ENCODE measurements around the gene IL13RA1.
A peak's percentile ranks its signal among the peaks of the same experiment; 100 is the strongest.
"Not testable (repeated sequence)": the region's sequence is repeated elsewhere in the genome, so short reads cannot be mapped to it uniquely, and the experiment has no call there.

The IL13RA1 gene

DNA sequence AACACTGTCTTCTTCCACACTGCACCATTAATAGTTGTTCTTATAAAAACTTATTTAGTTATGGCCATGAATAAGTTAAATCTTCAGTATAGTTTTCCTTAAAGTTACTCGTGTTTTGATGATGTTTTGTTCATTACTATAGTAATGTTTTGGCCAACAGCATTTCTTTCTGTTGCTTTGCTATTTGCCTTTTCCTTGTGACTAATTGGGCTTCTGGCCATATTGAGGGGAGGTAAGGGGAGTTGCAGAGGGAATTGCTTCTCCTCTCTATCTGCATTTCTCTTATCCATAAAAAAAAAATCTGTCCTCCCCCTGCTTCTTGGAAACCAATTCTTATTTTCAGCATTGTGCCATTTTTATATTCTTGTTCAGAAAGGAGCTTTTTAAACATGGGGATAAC, 53.5 kb downstream of the IL13RA1 start:
- DNase-seq: no peak

DNA sequence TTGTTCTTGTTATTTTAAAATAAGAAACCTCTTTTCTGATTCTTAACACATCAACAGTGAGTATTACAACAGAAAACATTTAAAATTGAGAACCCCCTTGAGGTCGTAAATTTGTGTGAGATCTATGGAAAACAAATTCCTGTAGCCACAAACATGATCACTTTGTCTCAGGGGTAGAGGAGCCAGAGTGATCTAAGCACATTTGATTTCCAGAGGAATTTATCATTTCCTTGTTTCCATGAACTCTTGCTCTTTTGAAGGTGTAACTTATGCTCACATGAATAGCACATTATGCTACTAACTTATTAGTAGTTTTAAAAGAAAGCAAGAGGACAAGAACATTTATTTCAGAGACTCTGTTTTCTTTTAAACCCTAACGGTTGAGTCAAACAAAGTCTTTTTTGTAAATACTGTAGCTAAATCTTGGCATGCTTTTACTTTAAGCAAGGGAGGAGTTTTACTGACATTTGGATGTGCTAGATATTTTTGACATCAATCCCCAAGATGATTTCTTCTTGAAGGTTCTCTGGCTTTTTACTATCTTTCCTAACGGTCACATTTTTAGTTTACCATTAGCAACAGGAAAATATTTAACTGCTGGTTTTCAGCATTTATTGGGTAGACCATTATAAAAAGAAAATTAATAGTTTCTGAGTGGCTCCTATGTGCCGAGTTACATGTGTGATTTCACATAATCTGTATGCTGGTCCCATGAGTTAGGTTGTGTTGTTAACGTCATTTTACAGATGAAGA, 68.3 kb downstream of the IL13RA1 start:
- DNase-seq: no peak

DNA sequence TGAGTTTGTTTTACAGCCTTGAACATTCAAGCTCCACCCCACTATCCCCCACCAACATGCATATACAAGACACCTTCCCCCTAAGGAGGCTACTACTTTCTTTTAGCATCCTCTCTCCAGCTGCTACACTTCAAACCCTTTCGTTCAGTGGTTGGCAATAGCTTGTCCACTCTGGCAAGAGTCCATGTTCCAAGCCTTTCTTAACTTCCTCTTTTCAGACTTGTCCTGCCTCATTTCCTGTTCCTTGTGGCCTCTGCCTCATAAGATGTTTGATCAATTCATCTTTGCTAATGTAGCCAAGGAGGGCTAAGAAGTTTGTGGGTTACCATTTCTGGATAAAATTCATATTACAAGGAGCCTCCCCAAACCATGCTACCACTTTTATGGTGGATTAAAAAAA, 75.5 kb downstream of the IL13RA1 start:
- no peak for DNase-seq

DNA sequence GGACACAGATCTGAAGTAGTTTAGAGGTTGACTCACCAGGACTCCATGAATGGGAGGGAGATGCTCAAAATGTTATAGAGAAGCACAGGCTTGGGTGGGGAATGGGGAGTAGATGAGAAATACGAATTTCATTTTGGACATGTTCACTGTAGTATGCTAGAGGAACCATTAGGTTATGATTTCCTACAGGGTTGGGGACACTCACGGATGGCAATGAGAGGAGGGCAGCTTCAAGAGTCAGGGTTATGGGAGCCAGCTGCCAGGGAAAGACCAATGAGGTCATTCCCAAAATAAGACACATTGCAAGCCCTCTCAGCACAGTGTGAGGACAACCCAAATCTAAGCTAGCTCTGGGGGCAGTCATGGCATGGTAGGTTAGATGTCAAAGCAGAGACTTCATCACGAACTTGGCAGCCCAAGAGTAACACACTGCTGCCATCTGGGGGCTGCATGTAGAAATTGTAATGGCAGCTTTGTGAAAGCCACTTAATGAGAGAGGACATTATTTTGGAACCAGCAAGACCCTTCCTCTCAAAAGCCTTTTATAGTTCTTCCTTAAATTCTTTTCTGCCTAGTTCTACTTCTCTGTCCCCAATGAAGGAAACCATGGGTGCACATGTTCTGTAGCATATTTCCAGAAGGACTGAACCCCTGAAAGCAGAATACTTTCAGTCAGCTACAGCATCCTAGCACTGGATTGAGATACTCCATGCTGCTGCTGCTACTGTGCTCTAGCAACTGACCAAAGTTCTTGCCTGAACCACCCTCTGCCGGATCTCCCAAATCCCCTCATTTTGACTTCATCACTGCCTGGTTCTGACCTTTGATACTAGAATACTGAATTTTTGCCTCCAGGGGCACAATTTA, 80.0 kb downstream of the IL13RA1 start:
- DNase-seq: peak; percentile 32

DNA sequence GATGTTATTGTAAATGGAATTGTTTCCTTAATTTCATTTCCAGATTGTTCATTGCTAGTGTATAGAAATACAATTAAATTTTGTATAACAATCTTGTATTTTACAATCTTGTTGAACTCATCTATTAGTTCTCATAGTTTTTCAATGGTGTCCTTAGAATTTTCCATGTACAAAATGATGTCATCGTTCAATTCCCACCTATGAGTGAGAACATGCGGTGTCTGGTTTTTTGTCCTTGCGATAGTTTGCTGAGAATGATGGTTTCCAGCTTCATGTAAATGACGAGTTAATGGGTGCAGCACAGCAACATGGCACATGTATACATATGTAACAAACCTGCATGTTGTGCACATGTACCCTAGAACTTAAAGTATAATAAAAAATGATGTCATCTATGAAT, 89.9 kb downstream of the IL13RA1 start:
- DNase-seq: not testable (repeated sequence)

DNA sequence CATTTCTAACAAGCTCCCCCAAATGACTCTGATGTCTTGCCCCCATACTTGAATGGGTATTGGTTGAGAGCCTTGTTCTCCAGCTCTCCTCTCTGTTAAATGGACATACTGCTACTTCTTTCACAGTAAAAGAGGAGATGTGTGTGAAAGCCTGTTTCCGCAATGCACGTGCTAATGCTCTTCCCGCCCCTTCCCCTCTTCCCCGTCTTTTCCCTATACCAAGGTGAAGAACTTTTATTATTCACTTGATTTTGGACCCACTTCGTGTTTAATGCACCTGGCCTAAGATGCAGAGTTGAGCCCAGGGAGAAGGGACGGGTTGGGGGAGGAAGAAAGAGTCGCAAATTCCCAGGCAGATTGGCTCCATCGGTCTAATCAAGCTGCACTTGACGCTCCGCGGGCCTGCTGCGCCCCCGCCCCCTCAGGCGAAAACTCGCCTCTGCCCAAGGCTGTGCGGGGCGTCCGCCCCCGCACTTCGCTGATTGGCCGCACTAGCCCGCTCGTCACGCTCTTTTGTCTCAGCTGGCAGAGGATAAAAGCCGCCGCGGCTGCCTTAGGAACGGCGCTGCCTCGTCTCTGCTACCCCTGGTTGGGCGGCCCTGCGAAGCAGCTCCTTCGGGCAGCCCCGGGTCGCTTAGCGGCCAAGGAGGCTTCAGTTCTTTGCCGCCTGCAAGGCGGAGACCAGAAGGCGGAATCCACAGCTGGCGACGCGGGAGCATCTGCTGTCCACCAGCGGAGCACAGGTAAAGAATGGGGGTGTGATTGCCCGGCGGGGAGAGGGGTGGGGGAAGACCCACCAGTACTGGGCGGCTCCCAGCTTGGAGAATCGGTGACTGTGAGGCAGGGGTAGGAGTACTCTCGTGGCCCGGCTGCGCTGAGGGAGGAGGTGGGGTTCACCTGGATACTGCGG, 96.1 kb downstream of the IL13RA1 start, which contains the start of gene ZCCHC12:
Gene ZCCHC12, plus strand, starts transcription at position 562 of the 910 bp plus-strand sequence. CDS start 1,421 bp downstream, outside the sequence.
- DNase-seq: peak; percentile 64

DNA sequence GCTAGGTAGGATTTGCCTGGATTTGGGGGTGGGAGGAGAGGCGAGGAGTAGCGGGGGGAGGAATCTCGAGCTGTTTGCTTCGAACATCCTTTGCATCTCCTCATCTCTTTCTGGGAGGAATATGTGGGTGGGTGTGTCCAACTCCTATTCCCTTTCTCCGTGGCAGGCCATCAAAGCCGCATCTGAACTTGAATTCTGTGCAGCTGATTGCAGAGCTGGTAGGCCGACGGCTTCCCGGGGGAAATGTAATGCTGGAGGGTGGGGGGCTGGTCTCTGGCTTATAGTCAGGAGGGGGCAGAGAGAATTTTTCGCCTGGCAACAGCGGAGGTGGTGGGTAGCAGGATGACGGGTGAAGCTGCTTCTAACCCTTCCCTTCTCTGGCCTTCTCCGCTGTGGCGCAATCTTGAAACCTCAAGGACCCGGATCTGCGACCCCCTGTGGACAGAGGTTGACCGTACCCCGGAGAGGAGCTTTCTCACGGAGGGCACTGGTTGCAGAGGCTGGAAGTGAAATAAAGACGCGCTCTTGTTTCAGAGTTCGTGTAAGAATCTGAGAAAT, 96.8 kb downstream of the IL13RA1 start:
- DNase-seq: no peak

DNA sequence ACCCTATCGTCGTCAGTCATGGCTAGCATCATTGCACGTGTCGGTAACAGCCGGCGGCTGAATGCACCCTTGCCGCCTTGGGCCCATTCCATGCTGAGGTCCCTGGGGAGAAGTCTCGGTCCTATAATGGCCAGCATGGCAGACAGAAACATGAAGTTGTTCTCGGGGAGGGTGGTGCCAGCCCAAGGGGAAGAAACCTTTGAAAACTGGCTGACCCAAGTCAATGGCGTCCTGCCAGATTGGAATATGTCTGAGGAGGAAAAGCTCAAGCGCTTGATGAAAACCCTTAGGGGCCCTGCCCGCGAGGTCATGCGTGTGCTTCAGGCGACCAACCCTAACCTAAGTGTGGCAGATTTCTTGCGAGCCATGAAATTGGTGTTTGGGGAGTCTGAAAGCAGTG, 97.8 kb downstream of the IL13RA1 start:
- no peak for DNase-seq

DNA sequence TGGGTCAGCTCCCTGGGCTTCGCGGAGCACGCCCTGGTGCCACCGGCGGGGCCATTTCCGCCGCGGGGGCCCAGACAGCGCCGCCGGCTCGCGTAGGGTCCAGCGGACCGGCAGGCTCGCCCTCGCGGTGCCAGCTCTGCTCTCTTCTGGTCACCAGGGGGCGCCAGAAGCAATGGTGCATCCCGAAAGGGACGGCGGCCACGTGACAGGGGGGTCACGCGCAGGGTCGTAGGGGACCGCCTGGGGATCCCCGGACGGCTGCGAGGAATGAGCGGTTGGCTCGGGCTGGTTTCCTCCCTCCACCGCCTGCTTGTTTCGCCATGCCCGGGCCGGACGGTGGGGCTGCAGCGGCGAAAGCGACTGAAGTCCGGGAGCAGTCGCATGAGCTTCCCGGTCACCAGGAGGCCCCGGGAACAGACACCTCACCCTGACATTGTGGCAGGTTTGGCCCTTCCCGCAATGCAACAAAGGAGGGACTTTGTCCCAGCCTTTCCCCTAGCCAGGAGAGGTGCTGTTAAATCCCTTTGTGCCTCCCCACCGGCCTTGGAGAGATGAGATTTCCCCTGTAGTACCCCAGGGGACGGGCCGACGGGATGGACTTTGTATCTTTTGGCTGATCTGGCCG, 112.0 kb downstream of the IL13RA1 start:
- peak; percentile 67 for DNase-seq
